T47D (cell line): ENCODE measurements around the gene RAB11FIP5.

Experiments used
- DNase-seq, 2 experiments: peaks; one replicate each; pipeline versions ENCODE4 v3.0.0 to v3.0.0-alpha.2; 2011 to 2012; ENCODE audit warnings: low read depth in 1 of 2, low spot score in 1 of 2
- JUND ChIP-seq: IDR thresholded peaks from 2 replicates; pipeline ENCODE4 v1.6.1; 2012; ENCODE audit warnings: low read depth
- in situ Hi-C: cut with HindIII; loops from 2 replicates; pipeline ENCODE4 v1.10.0; 2016; ENCODE audit warnings: low sequenced_read_pairs, low pct_unique_long_range_greater_than_20kb

The RAB11FIP5 gene

DNA sequence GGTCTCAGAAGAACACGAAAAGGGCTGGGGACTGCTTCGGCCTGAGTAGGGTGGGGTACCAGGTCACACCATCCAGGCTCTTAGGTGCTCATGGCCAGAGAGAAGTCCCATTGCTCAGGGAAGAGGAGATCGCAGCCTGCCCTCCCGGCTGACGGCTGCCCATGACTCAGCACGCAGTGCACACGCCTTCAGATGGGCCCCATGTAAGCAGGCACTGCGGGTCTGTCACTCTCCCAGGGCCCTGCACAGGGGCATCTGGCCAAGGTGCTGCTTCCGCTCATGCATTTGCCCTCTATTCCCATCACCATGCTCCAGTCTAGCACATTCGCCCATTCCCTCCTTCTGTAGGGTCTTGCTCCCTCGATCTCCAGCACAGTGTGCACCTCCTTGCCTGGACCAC lies 76.0 kb downstream of the RAB11FIP5 start:
- no peak for TF ChIP-seq JUND
- DNase-seq: no peak
- in situ Hi-C loops: no loop called here

DNA sequence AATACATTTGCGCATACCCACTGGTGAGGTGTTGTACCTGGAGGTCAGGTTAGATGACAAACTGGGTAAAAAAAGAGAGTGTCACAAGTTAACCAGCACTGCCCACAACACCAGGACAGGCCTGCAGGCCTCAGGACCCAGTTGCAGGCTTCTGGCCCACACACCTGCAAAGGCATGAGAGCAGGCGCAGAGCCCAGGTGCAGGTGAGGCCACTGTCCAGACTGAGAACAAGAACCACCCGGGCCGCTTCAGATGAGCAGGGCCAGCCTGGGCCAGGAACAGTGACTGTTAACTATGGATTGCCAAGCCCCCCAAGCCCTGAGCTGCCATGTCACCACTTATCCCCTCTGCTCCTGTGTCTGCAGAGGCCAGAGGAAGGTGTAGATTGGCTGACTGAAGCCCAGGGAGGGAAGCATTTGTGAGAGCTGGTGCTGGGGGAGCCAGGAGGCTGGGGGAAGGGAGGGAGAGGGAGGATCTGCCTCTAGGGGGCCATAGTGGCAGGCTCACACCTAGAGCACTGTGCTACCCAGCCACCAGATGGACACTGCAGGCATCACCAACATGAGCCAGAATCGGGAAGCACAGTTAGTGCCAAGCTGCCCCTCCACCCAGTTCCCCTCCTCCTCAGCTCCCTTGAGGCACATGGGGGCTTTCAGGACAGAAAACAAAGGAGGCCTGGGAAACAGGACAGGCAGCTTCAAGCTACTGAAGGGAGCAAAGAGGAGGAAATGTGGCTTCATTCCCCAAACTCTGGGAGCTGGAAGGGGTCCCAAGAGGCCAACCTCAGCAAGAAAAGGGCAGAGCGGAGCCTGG lies 76.6 kb downstream of the RAB11FIP5 start:
- in situ Hi-C loops: no loop called here
- no peak for TF ChIP-seq JUND
- DNase-seq: no peak

DNA sequence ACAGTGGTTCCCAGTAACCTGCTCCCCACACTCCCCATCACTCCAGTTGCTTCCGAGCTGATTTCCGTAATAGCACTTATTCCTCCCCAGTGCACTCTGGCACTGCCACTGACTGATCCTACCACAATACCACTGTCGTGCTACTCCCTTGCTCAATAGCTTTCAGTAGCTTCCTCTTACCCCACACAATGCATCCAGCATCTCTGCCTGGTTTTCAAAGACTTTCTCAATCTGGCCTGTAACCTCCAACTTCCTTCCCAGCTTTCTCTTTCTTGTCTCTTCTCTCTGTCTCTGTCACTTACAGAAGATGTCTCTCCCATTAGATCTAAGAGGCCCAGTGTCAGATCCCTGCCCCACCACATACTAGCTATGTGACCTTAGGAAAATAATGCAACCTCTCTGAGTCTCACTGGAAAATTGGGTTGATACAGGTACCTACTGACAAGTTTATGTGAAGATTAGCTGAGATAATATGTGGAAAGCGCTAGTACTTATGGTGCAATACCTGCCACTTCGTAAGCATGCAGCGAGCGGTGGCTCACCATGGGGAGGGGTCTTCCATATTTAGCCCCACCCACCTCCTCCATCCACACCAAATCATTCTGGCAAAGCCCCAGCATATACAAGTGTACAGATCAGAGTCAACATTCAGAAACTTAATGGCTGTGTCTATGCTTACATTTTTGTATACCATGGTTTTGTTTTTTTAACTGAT lies 77.9 kb downstream of the RAB11FIP5 start:
- no peak for TF ChIP-seq JUND
- in situ Hi-C loops: no loop called here
- no peak for DNase-seq

DNA sequence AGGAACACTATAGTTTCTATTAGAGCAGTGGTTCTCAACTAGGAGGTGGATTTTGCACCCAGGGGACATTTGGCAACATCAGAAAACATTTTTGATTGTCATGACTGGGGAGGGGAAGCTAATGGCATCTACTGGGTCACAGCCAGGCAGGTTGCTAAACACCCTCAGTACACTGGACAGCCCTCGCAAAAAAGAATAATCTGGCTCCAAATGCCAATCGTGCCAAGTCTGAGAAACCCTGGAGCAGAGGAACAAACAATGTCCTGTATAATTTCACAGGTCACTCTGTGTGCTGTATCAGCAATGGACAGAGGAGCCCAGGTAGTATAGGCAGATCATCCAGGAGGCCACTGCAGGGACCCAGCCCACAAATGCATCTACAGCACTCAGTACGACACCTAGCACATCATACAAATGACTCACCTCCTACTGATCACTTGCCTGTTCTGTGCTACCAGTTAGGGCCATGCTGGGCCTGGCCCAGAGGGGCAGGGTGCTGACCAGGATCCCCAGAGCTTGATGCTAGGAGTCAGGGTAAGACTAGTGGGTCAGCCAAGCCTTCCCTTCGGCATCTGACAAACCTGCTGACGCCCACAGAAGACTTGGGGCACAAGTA lies 78.9 kb downstream of the RAB11FIP5 start:
- no peak for DNase-seq
- in situ Hi-C loops: no loop called here
- TF ChIP-seq JUND: no peak

DNA sequence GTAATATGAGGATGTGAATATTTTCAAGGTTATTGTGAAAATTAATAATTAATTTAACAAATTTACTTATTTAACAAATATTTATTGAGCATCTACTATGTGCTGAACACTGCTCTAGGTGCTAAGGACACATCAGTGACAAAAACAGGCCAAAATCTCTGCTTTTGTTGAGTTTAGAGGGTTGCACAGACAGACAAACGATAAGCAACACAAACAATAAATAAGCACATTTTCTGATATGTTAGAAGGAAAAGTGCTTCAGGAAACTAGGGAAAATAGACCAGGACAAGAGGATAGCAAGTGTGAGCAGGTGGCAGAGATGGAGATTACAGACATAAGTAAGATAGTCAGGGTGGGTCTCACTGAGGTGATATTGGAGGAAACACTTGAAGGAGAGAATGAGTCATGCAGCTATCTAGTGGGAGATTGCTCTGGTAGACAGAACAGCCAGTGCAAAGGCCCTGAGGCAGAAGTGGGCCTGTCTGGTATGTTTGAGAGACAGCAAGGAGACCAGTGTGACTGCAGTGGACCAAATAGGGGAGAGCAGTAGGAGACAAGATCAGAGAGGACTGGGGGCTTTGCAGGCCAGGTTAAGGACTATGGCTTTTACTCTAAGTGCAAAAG lies 79.5 kb downstream of the RAB11FIP5 start:
- no peak for TF ChIP-seq JUND
- in situ Hi-C loops: no loop called here
- no peak for DNase-seq

DNA sequence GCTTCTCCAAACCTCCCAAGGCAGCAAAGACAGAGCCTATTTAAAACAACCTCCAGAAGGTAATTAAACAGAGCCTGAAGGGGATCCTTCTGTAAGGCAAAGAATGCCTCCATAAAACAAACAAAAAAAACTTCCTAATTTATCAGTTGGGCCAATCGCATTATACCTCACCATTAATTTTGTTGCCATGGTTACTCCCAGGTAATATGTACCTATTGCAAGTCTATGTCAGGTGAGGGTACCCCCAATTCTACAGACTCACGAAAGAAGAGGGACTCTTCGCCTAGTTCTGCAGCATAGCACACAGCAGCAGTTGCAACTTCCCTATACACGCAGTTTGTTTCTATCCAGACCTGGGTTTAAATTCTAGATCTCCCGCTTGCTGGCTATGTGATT lies 80.0 kb downstream of the RAB11FIP5 start:
- no peak for DNase-seq
- in situ Hi-C loops: no loop called here
- no peak for TF ChIP-seq JUND

DNA sequence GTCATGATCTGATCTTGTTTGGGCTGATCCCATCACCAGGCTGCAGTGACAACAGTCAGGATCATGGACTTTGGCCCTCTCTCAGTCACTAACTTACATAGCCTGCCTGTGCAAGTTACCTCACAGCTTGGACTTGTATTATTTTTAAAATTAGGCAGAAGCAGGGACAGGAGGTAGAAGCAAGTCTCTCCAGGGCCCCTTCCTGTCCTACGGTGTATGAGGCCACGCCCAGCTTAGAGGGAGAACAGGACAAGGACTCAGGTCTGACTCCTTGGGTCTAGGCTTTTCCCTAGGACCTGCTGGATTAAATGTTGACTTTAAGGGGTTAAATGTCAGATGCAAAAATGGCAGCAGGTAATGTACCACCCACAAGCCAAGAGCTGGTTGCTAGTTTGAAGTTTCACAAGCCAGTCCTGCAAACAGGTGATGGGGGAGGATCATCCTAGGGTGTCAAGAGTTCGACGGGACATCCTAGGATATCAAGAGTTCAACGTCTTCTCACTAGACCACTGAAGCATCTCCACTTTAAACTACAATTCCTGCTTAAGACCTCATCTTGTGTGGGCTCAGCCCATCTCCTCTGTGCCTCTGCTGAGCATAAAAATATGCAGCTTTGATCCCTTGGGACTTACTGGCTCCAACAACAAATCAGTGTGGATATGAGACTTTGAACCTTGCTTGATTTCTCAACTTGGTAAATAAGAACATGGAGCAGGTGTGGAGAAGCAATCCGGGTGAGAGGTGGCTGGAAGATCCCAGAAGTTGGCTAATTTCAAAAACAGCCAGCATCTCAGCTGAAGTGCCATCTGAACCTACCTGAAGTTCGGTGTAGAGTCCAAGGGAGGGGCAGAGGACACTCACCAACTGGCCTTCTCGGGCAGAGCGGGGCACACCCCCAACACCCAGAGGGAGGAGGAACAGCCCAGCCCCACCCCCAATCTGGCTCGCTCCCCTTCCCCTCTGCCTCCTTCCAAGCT lies 80.7 kb downstream of the RAB11FIP5 start:
- in situ Hi-C loops: no loop called here
- no peak for TF ChIP-seq JUND
- no peak for DNase-seq

DNA sequence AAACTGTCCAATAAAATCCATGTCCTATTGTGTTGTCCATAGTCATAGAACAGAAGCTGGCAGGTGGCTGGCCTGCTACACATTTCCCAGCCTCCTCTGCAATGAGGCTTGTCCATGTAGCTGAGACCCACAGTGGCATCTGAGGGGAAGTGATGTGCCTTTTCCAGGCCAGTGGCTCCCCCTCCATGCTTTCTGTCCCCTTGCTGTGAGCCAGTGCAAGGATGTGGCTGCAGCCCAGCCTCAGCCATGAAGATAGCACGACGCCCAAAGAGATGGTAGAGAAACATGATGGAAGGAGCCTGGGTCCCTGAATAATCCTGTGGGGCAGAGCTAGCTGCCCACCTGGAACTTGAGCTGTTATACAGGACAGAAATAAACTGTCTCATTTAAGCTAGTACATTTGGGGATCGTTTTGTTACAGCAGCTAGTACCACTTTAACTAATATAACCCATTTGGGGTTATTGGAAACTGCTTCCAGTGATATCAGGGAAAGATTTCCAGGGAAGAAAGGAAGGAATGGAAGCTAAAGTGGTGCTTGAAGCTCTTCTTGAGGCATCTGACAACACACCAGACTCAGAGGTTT lies 81.6 kb downstream of the RAB11FIP5 start:
- in situ Hi-C loops: no loop called here
- TF ChIP-seq JUND: no peak
- no peak for DNase-seq

DNA sequence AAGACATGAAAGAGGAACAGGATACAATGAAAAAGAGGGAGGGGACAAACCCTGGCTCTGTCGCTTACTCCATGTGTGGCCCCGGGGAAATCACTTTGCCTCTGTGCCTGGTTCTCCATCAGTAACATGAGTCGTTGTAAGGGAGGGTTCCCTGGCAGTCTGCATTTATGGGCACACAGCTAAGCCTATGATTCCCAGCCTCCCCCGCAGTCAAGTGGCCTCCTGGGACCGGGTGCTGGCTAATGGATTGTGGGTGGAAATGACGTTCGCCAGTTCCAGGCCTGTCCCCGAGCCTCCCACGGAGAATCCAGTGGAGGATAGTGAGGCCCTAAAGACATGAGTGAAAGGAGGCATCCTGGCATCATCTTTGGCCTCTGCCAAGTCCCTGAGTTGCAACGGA lies 83.9 kb downstream of the RAB11FIP5 start:
- no peak for TF ChIP-seq JUND
- DNase-seq: no peak
- in situ Hi-C loops: no loop called here

DNA sequence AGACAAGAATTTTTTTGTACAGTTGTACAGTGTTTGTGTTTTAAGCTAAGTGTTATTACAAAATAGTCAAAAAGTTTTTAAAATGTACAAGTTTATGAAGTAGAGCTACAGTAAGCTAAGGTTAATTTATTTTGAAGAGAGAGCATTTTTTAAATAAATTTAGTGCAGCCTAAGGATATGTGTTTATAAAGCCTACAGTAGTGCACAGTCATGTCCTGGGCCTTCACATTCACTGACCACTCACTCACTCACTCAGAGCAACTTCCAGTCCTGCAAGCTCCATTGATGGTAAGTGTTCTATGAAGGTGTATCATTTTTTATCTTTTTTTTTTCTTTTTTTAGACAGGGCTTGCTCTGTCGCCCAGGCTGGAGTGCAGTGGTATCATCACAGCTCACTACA lies 85.4 kb downstream of the RAB11FIP5 start:
- no peak for TF ChIP-seq JUND
- in situ Hi-C loops: no loop called here
- no peak for DNase-seq

DNA sequence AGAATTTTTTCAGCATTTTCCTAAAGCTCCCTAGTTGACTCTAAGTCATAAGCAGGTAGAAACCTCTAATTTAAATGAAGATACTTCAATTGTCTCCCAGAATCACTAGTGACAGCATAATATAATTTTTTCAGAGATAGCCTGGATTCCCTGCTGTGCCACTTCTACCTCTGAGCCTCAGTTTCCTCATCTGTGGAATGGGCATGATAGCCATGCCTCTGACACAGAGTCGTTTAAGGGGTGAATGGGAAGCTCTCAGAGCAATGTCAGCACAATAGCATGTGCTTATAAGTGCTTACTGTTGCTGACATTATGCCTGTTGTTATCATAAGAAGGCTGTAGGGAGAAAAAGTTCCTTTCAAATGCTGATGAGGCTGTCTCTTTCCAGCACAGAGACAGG lies 89.3 kb downstream of the RAB11FIP5 start:
- in situ Hi-C loops: no loop called here
- no peak for DNase-seq
- no peak for TF ChIP-seq JUND
